ENCODE results near the gene KLHL14. TPM values are rescaled to one million over a fixed set of nuclear protein-coding genes. Genes with fewer than 3 reads are reported as not detected.

The KLHL14 gene
- total RNA-seq, 1 donor from 2014 or later, result not detected

- H3K4me3 Mint-ChIP-seq (ENCODE audit: low read depth), result no peak overlapping the region
- intact Hi-C loops (cut with micrococcal nuclease), result no loop called here
- peaks cover 5% of the 10 kb centered on the region for H3K4me1 Mint-ChIP-seq (ENCODE audit: low read depth)
- no peaks in the 10 kb centered on the region for H3K36me3 Mint-ChIP-seq (ENCODE audit: low read depth)
- peaks cover 4% of the 10 kb centered on the region for H3K27me3 Mint-ChIP-seq (ENCODE audit: low read depth)
- H3K9me3 Mint-ChIP-seq, result no peaks in the 10 kb centered on the region
- no peak overlapping the region for H3K27ac Mint-ChIP-seq
- no peak for DNase-seq (ENCODE audit: low spot score)
These were observed 42.2 kb downstream of the KLHL14 start for GRCh38 chr18:32730620-32731091.

GRCh38 chr18:32730068-32730467 lies 42.8 kb downstream of the KLHL14 start:
- Mint-ChIP-seq H3K27ac (no peak overlapping the region), H3K4me1 (ENCODE audit: low read depth) (peaks cover 5% of the 10 kb centered on the region), H3K27me3 (ENCODE audit: low read depth) (peaks cover 1% of the 10 kb centered on the region), H3K4me3 (ENCODE audit: low read depth) (no peak overlapping the region), H3K36me3 (ENCODE audit: low read depth) (no peaks in the 10 kb centered on the region), H3K9me3 (no peaks in the 10 kb centered on the region)
- intact Hi-C loops (cut with micrococcal nuclease), result no loop called here
- no peak for DNase-seq (ENCODE audit: low spot score)

DNA sequence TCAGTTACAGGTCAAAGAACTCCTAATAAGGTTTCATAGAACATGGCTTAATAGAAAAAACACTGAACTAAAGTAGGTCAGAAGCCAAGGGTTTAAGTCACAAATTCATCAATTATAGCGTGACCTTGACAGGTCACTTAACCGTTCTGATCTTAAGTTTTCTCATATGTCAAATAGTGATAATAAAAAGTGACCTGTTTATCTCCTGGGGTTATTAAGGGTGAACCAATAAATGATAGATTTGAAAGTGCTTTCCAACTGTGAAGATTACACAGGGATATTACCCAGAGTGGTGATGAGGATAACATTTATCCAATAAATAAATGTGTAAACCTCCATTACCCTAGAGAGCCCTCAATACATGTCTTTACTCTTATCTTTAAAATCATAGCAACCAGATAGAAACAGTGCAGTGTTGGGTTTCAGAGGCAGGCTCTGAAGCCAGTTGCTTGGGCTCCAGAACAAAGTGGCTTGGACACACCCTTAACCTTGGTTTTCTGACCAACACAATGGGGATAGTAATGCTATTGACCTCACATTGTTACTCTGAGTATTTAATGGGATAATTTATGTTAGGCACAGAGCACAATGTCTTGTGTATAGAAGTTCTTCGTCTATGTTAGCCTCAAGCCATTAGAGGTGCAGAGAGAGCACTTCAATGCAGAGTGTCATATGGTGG lies 48.6 kb downstream of the KLHL14 start:
- H3K27ac Mint-ChIP-seq, result no peak overlapping the region
- DNase-seq (ENCODE audit: low spot score), result no peak
- H3K4me3 Mint-ChIP-seq (ENCODE audit: low read depth), result no peak overlapping the region
- intact Hi-C loops (cut with micrococcal nuclease), result no loop called here
- H3K4me1 Mint-ChIP-seq (ENCODE audit: low read depth), result no peaks in the 10 kb centered on the region
- no peaks in the 10 kb centered on the region for H3K9me3 Mint-ChIP-seq
- no peaks in the 10 kb centered on the region for H3K27me3 Mint-ChIP-seq (ENCODE audit: low read depth)
- no peaks in the 10 kb centered on the region for H3K36me3 Mint-ChIP-seq (ENCODE audit: low read depth)

DNA sequence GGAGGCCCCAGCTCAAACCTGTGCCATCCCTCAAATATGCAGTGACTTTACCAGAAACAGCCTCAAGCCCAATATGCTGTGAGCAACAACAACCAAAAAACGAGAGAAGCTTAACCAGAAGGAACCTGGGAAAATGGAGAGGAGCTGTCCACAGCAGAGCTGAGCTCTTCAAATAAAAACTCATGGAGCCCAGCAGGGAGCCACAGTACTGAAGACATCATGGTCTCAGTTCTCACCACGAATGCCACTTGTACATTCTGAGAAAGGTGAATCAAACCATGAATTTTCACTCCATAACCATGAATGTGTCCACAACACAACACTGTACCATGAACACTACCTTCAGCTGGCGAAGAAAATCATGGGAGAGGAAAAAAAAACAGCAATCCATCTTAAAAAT lies 50.5 kb downstream of the KLHL14 start:
- Mint-ChIP-seq H3K27ac (no peak overlapping the region), H3K36me3 (ENCODE audit: low read depth) (no peaks in the 10 kb centered on the region), H3K9me3 (no peaks in the 10 kb centered on the region), H3K4me3 (ENCODE audit: low read depth) (no peak overlapping the region), H3K27me3 (ENCODE audit: low read depth) (no peaks in the 10 kb centered on the region), H3K4me1 (ENCODE audit: low read depth) (no peaks in the 10 kb centered on the region)
- DNase-seq (ENCODE audit: low spot score), result no peak
- intact Hi-C loops (cut with micrococcal nuclease), result no loop called here

GRCh38 chr18:32717126-32717525 lies 55.7 kb downstream of the KLHL14 start:
- no peaks in the 10 kb centered on the region for H3K4me1 Mint-ChIP-seq (ENCODE audit: low read depth)
- no peaks in the 10 kb centered on the region for H3K9me3 Mint-ChIP-seq
- H3K4me3 Mint-ChIP-seq (ENCODE audit: low read depth), result no peak overlapping the region
- no peaks in the 10 kb centered on the region for H3K27me3 Mint-ChIP-seq (ENCODE audit: low read depth)
- intact Hi-C loops (cut with micrococcal nuclease), result loop anchor here (10.0 kb wide), 1 partner anchor 218 kb away; no protein-coding TSS in a partner anchor
- no peak for DNase-seq (ENCODE audit: low spot score)
- no peak overlapping the region for H3K27ac Mint-ChIP-seq
- no peaks in the 10 kb centered on the region for H3K36me3 Mint-ChIP-seq (ENCODE audit: low read depth)

- intact Hi-C loops (cut with micrococcal nuclease), result loop anchor here (10.0 kb wide), 1 partner anchor 220 kb away; no protein-coding TSS in a partner anchor
- Mint-ChIP-seq H3K4me1 (ENCODE audit: low read depth) (no peaks in the 10 kb centered on the region), H3K27ac (no peak overlapping the region), H3K4me3 (ENCODE audit: low read depth) (no peak overlapping the region), H3K27me3 (ENCODE audit: low read depth) (no peaks in the 10 kb centered on the region), H3K9me3 (no peaks in the 10 kb centered on the region), H3K36me3 (ENCODE audit: low read depth) (no peaks in the 10 kb centered on the region)
- DNase-seq (ENCODE audit: low spot score), result no peak
These were observed 58.2 kb downstream of the KLHL14 start for GRCh38 chr18:32714571-32715148.

DNA sequence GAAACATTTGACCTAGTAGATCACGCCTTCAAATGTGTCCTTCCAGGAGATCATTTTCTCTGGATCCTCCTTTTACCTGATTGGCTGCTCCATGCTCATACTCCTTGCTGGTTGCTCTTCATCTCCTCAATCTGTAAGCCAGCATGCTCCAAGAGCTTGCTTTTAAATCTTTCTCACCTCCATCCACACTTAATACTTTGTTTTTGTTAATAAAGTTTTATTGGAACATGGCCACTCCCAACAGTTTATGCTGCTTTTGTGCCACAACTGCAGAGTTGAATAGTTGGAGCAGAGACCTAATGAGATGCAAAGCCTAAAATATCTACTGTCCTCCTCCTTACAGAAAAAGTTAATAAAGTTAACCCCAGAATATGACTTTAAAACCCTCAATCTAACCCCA lies 60.0 kb downstream of the KLHL14 start:
- intact Hi-C loops (cut with micrococcal nuclease), result loop anchor here (10.0 kb wide), 1 partner anchor 222 kb away; no protein-coding TSS in a partner anchor
- H3K4me3 Mint-ChIP-seq (ENCODE audit: low read depth), result no peak overlapping the region
- H3K36me3 Mint-ChIP-seq (ENCODE audit: low read depth), result no peaks in the 10 kb centered on the region
- DNase-seq (ENCODE audit: low spot score), result no peak
- no peaks in the 10 kb centered on the region for H3K27me3 Mint-ChIP-seq (ENCODE audit: low read depth)
- H3K27ac Mint-ChIP-seq, result no peak overlapping the region
- H3K4me1 Mint-ChIP-seq (ENCODE audit: low read depth), result no peaks in the 10 kb centered on the region
- no peaks in the 10 kb centered on the region for H3K9me3 Mint-ChIP-seq

DNA sequence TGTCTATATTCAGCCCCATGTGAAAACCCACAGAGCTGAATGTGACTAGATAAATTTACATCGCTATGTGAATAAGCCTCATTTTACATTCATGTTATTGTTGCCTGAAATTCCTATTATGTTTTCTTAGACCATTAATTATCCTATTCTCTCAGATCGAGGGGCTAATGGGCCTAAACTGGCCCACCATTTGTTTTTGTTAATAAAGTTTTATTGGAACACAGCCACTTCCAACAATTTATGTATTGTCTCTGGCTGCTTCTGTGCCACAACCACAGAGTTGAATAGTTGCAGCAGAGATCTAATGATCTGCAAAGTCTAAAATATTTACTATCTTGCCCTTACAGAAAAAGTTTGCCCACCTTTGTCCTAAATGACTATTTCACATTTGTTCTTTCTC lies 61.0 kb downstream of the KLHL14 start:
- H3K4me1 Mint-ChIP-seq (ENCODE audit: low read depth), result no peaks in the 10 kb centered on the region
- no peaks in the 10 kb centered on the region for H3K36me3 Mint-ChIP-seq (ENCODE audit: low read depth)
- intact Hi-C loops (cut with micrococcal nuclease), result loop anchor here (10.0 kb wide), 1 partner anchor 223 kb away; no protein-coding TSS in a partner anchor

GRCh38 chr18:32707586-32707985 lies 65.2 kb downstream of the KLHL14 start:
- intact Hi-C loops (cut with micrococcal nuclease), result no loop called here
- Mint-ChIP-seq H3K27me3 (ENCODE audit: low read depth) (no peaks in the 10 kb centered on the region), H3K27ac (no peak overlapping the region), H3K36me3 (ENCODE audit: low read depth) (no peaks in the 10 kb centered on the region), H3K4me1 (ENCODE audit: low read depth) (no peaks in the 10 kb centered on the region), H3K9me3 (no peaks in the 10 kb centered on the region), H3K4me3 (ENCODE audit: low read depth) (no peak overlapping the region)
- DNase-seq (ENCODE audit: low spot score), result no peak

More for the DNA sequence above, 61.0 kb downstream of the KLHL14 start:
- Mint-ChIP-seq H3K27ac (no peak overlapping the region), H3K27me3 (ENCODE audit: low read depth) (no peaks in the 10 kb centered on the region), H3K4me3 (ENCODE audit: low read depth) (no peak overlapping the region), H3K9me3 (no peaks in the 10 kb centered on the region)
- no peak for DNase-seq (ENCODE audit: low spot score)

DNA sequence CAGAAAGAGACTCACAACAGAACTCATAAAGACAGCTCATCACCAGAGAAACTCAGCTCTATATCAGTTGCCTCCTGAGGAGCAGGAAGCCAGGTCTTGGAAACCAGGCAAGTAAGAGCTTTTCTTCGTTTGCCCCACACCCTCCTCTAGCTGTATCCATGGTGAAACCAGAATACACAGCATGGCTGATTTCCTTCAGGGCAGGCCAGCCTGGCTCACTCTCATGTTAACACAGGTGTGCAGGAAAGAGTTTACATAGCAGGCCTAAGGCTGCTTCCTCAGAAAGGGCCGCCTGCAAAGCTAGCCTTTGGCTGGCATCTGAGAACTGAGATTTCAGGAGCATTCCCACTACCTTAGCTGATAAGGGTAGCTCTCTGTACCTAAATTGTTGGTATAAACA lies 65.7 kb downstream of the KLHL14 start:
- H3K27me3 Mint-ChIP-seq (ENCODE audit: low read depth), result no peaks in the 10 kb centered on the region
- no peak for DNase-seq (ENCODE audit: low spot score)
- H3K4me3 Mint-ChIP-seq (ENCODE audit: low read depth), result no peak overlapping the region
- H3K4me1 Mint-ChIP-seq (ENCODE audit: low read depth), result no peaks in the 10 kb centered on the region
- no peak overlapping the region for H3K27ac Mint-ChIP-seq
- no peaks in the 10 kb centered on the region for H3K36me3 Mint-ChIP-seq (ENCODE audit: low read depth)
- H3K9me3 Mint-ChIP-seq, result no peaks in the 10 kb centered on the region
- intact Hi-C loops (cut with micrococcal nuclease), result no loop called here

DNA sequence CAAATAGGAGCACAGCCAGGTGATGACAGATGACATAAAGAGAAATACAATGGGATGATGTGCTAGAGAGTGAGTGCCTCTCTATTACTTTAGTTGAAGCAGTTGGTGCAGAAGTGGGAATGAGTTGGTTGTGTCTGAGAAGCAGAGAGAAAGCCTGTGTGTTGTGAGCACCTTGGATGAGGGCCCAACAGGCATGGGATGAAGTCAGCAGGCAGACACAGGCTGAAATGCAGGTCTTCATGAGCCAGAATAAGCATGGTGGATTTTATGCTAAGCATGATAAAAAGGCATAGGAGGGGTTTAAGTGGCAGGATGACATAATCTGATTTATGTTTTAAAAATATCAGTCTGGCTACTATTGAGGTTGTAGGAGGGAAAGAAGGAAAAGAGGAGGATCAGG lies 71.5 kb downstream of the KLHL14 start:
- DNase-seq (ENCODE audit: low spot score), result no peak
- intact Hi-C loops (cut with micrococcal nuclease), result no loop called here
- Mint-ChIP-seq H3K4me1 (ENCODE audit: low read depth) (no peaks in the 10 kb centered on the region), H3K4me3 (ENCODE audit: low read depth) (no peak overlapping the region), H3K36me3 (ENCODE audit: low read depth) (no peaks in the 10 kb centered on the region), H3K27ac (no peak overlapping the region), H3K9me3 (no peaks in the 10 kb centered on the region), H3K27me3 (ENCODE audit: low read depth) (no peaks in the 10 kb centered on the region)

- H3K27me3 Mint-ChIP-seq (ENCODE audit: low read depth), result no peaks in the 10 kb centered on the region
- no peak overlapping the region for H3K4me3 Mint-ChIP-seq (ENCODE audit: low read depth)
- no peak for DNase-seq (ENCODE audit: low spot score)
- intact Hi-C loops (cut with micrococcal nuclease), result no loop called here
- H3K9me3 Mint-ChIP-seq, result no peaks in the 10 kb centered on the region
- no peaks in the 10 kb centered on the region for H3K4me1 Mint-ChIP-seq (ENCODE audit: low read depth)
- H3K36me3 Mint-ChIP-seq (ENCODE audit: low read depth), result no peaks in the 10 kb centered on the region
- no peak overlapping the region for H3K27ac Mint-ChIP-seq
These were observed 74.7 kb downstream of the KLHL14 start for GRCh38 chr18:32698153-32698552.

DNA sequence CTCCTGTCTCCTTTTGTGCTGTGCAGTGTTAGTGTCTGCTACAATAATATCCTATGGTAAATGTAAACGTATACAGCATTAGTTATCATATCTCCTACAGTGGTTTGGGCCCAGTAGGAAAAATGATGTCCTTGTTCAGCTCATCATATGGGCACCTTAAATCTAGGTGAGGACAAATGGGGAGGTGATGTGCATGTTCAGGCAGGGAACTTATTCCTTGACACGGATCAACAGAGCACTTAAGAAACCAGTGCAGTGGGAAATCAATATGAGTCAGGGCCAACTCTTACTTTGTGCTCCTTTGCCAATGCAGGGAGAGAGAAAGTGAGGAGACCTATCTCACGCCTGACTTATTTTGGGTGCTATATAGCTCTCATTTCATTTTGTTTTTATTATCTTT lies 76.4 kb downstream of the KLHL14 start:
- no peaks in the 10 kb centered on the region for H3K4me1 Mint-ChIP-seq (ENCODE audit: low read depth)
- DNase-seq (ENCODE audit: low spot score), result no peak
- no peak overlapping the region for H3K4me3 Mint-ChIP-seq (ENCODE audit: low read depth)
- H3K27ac Mint-ChIP-seq, result no peak overlapping the region
- intact Hi-C loops (cut with micrococcal nuclease), result no loop called here
- no peaks in the 10 kb centered on the region for H3K36me3 Mint-ChIP-seq (ENCODE audit: low read depth)
- H3K9me3 Mint-ChIP-seq, result no peaks in the 10 kb centered on the region
- no peaks in the 10 kb centered on the region for H3K27me3 Mint-ChIP-seq (ENCODE audit: low read depth)
